Suprapubic skin (tissue), 4 donors: ENCODE data around the gene CKS1B. TPM values are rescaled to one million over a fixed set of nuclear protein-coding genes. Genes with fewer than 3 reads are reported as not detected.

Experiments
- DNase-seq, 2 donors: peaks; one replicate each; pipeline ENCODE4 v3.0.0-alpha.2; 2019; ENCODE audit warnings: low spot score in 2 of 2
- H3K27ac ChIP-seq: fragments of 200-600 bp; sonication (generic); one replicate; pipeline ENCODE4 v1.5.1; 2019
- H3K27me3 ChIP-seq: fragments of 200-600 bp; sonication (generic); one replicate; pipeline ENCODE4 v1.5.1; 2019
- H3K36me3 ChIP-seq: fragments of 200-600 bp; sonication (generic); one replicate; pipeline ENCODE4 v1.5.1; 2019
- H3K4me1 ChIP-seq: fragments of 200-600 bp; sonication (generic); one replicate; pipeline ENCODE4 v1.5.1; 2019
- H3K4me3 ChIP-seq: fragments of 200-600 bp; sonication (generic); one replicate; pipeline ENCODE4 v1.5.1; 2019; ENCODE audit warnings: mild to moderate bottlenecking
- H3K9me3 ChIP-seq: fragments of 200-600 bp; sonication (generic); one replicate; pipeline ENCODE4 v1.5.1; 2019
- EP300 ChIP-seq: sonication (generic); formaldehyde crosslinking; IDR thresholded peaks from one replicate; pipeline ENCODE4 v1.6.1; 2017; ENCODE audit warnings: antibody characterized with exemption
- POLR2A ChIP-seq, 2 donors: fragments of 450-650 bp; IDR thresholded peaks; one replicate each; pipeline ENCODE4 v1.6.1; 2017; ENCODE audit warnings: antibody characterized with exemption in 2 of 2, mild to moderate bottlenecking in 2 of 2, moderate library complexity in 2 of 2
- POLR2AphosphoS5 ChIP-seq, 3 donors: sonication (generic); formaldehyde crosslinking; IDR thresholded peaks; one replicate each; pipeline ENCODE4 v1.6.1; 2017; ENCODE audit warnings: antibody characterized with exemption in 3 of 3
- WGBS: methylation state at CpG from one replicate; pipeline ENCODE4 v1.1.5; 2018; 5-methylcytosine and 5-hydroxymethylcytosine counted together
- total RNA-seq, 4 donors: library from RNA; depleted of rRNA; stranded (reverse); fragments of >200 nt; gene quantifications; one replicate each; pipeline ENCODE4 v1.1.0, GENCODE V29; 2016
- TF ChIP-seq, protein P1 (sequence below), 2 donors: fragments of 200-600 bp in 1 of 2; fragments of 450-650 bp in 1 of 2; sonication (generic) in 1 of 2; IDR thresholded peaks; one replicate each; pipeline ENCODE4 v1.5.1; 2016 to 2019; ENCODE audit warnings: antibody characterized with exemption in 2 of 2, mild to moderate bottlenecking in 1 of 2, moderate library complexity in 1 of 2

CKS1B gene
- total RNA-seq, 4 donors from 2014 or later: 37.8 to 55.4 (median 49.7) TPM

DNA sequence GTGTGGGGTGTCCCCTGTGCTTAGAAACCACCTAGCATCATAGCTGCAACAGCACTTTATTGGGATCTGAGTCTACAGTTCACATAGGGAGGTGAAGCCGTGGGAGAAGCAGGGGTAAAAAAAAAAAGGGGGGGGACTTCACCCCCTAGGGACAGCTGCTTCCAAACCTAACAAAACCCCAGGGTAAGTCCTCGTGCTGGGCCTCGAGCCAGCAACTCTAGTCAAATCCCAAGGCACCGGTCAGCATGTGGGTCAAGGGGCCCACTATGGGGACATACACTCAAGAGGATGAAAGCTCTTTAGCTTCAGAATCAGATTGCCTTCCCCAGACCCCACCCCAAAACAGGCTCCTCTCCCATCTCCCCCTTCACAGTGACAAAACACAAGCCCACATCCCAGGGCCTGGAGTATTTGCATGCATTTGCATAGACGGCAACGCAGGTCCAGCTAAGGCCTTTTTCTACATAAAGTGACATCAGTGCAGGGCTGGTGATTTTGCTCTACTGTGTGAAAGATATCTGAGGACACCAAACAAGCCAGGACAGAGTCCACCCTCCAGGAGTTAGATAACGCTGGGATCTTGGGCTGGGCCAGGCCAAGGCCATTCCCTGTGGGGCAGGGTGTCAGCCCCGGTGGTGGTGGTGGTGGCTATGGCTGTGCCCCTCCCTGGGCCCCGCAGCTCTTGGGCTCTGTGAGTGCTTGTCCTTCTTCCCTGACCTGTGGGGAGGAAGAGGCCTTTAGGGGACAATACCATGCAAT, 29.9 kb upstream of the CKS1B start:
- DNase-seq: no peak
- Histone ChIP-seq H3K27me3 (no peaks in the 10 kb centered on the region), H3K4me1 (peaks cover 50% of the 10 kb centered on the region), H3K27ac (no peak overlapping the region), H3K36me3 (peaks cover 37% of the 10 kb centered on the region), H3K4me3 (no peak overlapping the region), H3K9me3 (no peaks in the 10 kb centered on the region)
- TF ChIP-seq, protein P1, sequence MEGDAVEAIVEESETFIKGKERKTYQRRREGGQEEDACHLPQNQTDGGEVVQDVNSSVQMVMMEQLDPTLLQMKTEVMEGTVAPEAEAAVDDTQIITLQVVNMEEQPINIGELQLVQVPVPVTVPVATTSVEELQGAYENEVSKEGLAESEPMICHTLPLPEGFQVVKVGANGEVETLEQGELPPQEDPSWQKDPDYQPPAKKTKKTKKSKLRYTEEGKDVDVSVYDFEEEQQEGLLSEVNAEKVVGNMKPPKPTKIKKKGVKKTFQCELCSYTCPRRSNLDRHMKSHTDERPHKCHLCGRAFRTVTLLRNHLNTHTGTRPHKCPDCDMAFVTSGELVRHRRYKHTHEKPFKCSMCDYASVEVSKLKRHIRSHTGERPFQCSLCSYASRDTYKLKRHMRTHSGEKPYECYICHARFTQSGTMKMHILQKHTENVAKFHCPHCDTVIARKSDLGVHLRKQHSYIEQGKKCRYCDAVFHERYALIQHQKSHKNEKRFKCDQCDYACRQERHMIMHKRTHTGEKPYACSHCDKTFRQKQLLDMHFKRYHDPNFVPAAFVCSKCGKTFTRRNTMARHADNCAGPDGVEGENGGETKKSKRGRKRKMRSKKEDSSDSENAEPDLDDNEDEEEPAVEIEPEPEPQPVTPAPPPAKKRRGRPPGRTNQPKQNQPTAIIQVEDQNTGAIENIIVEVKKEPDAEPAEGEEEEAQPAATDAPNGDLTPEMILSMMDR (IDR thresholded peaks at IDR 0.05): no peak
- TF ChIP-seq POLR2AphosphoS5 (IDR thresholded peaks at IDR 0.05) (no peak), EP300 (no peak), POLR2A (IDR thresholded peaks at IDR 0.05) (no peak)
- WGBS: 55% methylated on average over 8 of the region's 9 CpGs

DNA sequence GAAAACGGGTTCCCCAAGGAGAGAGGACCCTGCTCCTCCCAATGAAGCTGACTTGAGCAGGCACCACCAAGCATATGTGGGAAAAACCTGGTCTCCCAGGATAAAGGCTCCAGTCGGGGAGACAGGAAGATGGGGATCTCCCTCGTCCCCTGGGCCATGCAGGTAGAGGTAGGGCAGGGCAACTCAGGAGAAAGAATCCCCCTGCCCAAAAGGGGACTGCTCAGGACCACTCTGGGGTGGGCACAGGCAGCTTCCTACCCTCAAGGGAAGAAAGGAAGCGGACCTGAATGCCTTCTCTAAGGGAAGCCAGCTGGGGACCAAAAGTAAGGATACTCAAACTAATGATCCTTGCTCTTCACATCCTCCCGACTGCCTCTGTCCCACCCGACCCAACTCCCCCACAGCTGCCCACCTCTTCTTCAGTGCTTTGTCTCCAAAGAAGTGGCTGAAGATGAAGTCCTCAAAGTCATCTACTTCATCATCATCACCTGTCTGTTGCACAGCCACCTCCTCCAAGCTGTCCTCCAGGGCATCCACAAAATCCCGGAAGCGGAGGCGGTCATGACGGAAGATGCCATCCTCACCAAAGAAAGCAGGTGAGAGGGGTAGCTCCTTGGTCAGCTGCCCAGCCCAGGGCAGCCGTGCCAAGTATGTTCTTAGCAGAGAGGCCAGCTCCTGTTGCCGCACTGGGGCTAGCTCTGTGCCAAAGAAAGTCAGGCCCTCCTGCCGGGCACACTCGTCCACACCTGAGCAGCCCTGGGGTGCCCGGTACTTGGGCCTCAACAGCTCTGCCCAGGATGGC, 29.1 kb upstream of the CKS1B start:
- Histone ChIP-seq H3K36me3 (peaks cover 42% of the 10 kb centered on the region), H3K27ac (no peak overlapping the region), H3K4me1 (peaks cover 43% of the 10 kb centered on the region), H3K9me3 (no peaks in the 10 kb centered on the region), H3K4me3 (no peak overlapping the region), H3K27me3 (no peaks in the 10 kb centered on the region)
- no peak for TF ChIP-seq POLR2AphosphoS5 (IDR thresholded peaks at IDR 0.05)
- no peak for TF ChIP-seq EP300
- TF ChIP-seq, protein P1 (IDR thresholded peaks at IDR 0.05): no peak
- no peak for TF ChIP-seq POLR2A (IDR thresholded peaks at IDR 0.05)
- 80% methylated on average over 13 of the region's 15 CpGs for WGBS
- DNase-seq: no peak

DNA sequence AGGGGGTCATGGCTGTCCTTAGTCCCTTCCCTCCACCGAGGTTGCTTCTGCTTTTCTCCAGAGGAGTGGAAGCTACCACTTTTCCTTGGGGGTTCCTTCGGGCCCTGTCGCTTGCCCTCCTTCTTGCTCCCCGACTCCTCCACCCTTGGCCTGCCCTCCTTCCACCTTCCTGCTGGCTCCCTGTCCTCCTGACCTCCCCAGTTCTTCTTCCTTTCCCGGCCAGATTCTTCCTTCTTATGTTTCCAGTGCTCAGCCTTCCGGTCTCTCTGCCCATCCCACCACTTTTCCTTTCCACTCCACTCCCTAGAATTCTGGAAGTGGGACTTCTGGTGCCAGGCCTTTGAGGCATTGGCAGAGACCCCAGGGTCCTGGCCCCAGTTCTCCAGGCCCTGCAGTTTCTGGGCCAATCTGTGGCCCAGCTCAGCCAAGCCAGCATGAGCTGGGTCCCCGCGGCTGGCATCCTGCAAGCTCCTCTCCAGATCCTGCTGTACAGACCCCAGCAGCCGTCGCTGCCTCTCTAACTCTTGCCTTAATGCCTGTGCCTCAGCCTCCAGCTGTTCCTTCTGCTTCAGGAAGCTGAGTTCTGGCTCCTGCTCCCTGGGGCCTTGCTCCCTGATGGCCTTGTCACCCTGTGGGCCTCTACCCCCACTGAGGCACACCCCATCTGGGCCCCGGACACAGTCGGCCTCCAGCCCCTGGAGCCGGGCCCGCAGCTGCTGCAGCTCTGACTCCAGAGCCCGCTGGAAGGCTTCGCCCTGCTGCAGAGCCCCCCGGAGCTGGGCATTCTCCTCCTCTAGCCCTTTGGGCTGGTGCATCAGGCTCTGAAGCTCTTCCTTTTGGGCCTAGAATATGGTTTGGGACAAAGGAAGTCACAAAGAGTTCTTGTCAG, 28.3 kb upstream of the CKS1B start:
- Histone ChIP-seq H3K9me3 (no peaks in the 10 kb centered on the region), H3K4me3 (no peak overlapping the region), H3K4me1 (peaks cover 35% of the 10 kb centered on the region), H3K27me3 (no peaks in the 10 kb centered on the region), H3K27ac (no peak overlapping the region), H3K36me3 (peaks cover 50% of the 10 kb centered on the region)
- no peak for TF ChIP-seq EP300
- TF ChIP-seq POLR2AphosphoS5 (IDR thresholded peaks at IDR 0.05): no peak
- TF ChIP-seq, protein P1 (IDR thresholded peaks at IDR 0.05): no peak
- TF ChIP-seq POLR2A (IDR thresholded peaks at IDR 0.05): no peak
- 64% methylated on average over 14 of the region's 17 CpGs for WGBS
- no peak for DNase-seq

DNA sequence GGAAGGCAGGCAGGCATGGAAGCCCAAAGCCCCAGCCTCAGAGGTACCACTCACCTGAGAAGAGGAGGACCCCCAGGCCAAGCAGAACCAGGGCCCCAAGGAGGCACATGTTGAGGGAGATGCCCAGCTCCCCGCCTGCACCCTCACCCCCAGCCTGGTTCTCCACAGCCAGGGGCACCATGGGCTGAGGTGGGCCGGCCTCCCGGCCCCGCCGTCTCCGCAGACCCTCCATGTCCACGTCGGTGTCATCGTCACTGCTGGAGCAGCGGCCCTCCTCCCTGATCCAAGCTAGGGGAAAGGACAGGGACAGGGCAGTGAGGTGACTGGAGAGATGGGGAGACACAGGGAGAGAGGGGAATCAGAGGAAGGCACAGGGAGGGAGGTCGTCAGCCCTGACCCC, 26.4 kb upstream of the CKS1B start:
- TF ChIP-seq EP300: no peak
- TF ChIP-seq, protein P1 (IDR thresholded peaks at IDR 0.05): no peak
- no peak for TF ChIP-seq POLR2AphosphoS5 (IDR thresholded peaks at IDR 0.05)
- no peak for TF ChIP-seq POLR2A (IDR thresholded peaks at IDR 0.05)
- no peak overlapping the region for H3K27ac ChIP-seq
- H3K4me1 ChIP-seq: peaks cover 23% of the 10 kb centered on the region
- 97% methylated on average over 11 of the region's 11 CpGs for WGBS
- H3K36me3 ChIP-seq: peaks cover 54% of the 10 kb centered on the region
- no peaks in the 10 kb centered on the region for H3K9me3 ChIP-seq
- no peaks in the 10 kb centered on the region for H3K27me3 ChIP-seq
- no peak for DNase-seq
- no peak overlapping the region for H3K4me3 ChIP-seq
